Transverse colon (tissue), 4 donors: ENCODE measurements around the gene ERCC5. TPM values are rescaled to one million over a fixed set of nuclear protein-coding genes. Genes with fewer than 3 reads are reported as not detected.

ENCODE experiments used
- DNase-seq: peaks from one replicate; pipeline ENCODE4 v3.0.0-alpha.2; 2019
- H3K27ac ChIP-seq, 4 donors: fragments of 200-600 bp; sonication (generic); 2 replicates each; pipeline ENCODE4 v1.5.1; 2016 to 2018; ENCODE audit warnings: inconsistent platforms in 4 of 4
- H3K27me3 ChIP-seq: fragments of 200-600 bp; sonication (generic); 2 replicates; pipeline ENCODE4 v1.5.1; 2017; ENCODE audit warnings: inconsistent platforms
- H3K36me3 ChIP-seq, 4 donors: fragments of 200-600 bp; sonication (generic); 2 replicates each; pipeline ENCODE4 v1.5.1; 2017 to 2019; ENCODE audit warnings: inconsistent platforms in 4 of 4
- H3K4me1 ChIP-seq, 4 donors: fragments of 200-600 bp; sonication (generic); 2 replicates each; pipeline ENCODE4 v1.5.1; 2017 to 2020; ENCODE audit warnings: inconsistent platforms in 4 of 4
- H3K4me3 ChIP-seq, 4 donors: fragments of 200-600 bp; sonication (generic); 1 replicate in 1 of 4; 2 replicates in 3 of 4; pipeline versions ENCODE4 v1.5.1 to v1.6.1; 2017 to 2019; ENCODE audit warnings: inconsistent platforms in 4 of 4
- H3K9me3 ChIP-seq, 2 donors: fragments of 200-600 bp; sonication (generic); 2 replicates each; pipeline ENCODE4 v1.5.1; 2017 to 2019; ENCODE audit warnings: inconsistent platforms in 2 of 2
- CTCF ChIP-seq, 5 experiments: fragments of 200-600 bp in 3 of 5; fragments of 450-650 bp in 2 of 5; sonication (generic) in 3 of 5; IDR thresholded peaks; 1 replicate in 2 of 5; 2 replicates in 3 of 5; pipeline ENCODE4 v1.5.1; 2016 to 2017; ENCODE audit warnings: antibody characterized with exemption in 5 of 5, inconsistent platforms in 3 of 5, mild to moderate bottlenecking in 2 of 5, moderate library complexity in 1 of 5
- EP300 ChIP-seq: sonication (generic); formaldehyde crosslinking; IDR thresholded peaks from one replicate; pipeline ENCODE4 v1.6.1; 2017; ENCODE audit warnings: antibody characterized with exemption, low read depth
- POLR2A ChIP-seq: fragments of 450-650 bp; IDR thresholded peaks from one replicate; pipeline ENCODE4 v1.6.1; 2016; ENCODE audit warnings: antibody characterized with exemption, mild to moderate bottlenecking, moderate library complexity
- POLR2AphosphoS5 ChIP-seq, 3 donors: sonication (generic); formaldehyde crosslinking; IDR thresholded peaks; one replicate each; pipeline ENCODE4 v1.6.1; 2016; ENCODE audit warnings: antibody characterized with exemption in 3 of 3
- WGBS, 2 donors: methylation state at CpG; one replicate each; pipeline ENCODE4 v1.1.5; 2018; ENCODE audit warnings: low coverage in 1 of 2; 5-methylcytosine and 5-hydroxymethylcytosine counted together
- in situ Hi-C, 4 donors: fragments of 200-750 bp; cut with MboI; loops; one replicate each; pipeline versions ENCODE4 v1.15.0 to v1.15.1; 2017; ENCODE audit warnings: low sequenced_read_pairs in 3 of 4, low pct_ligation_motif_present in 1 of 4, low pct_unique_long_range_greater_than_20kb in 1 of 4
- intact Hi-C: fragments of 100-400 bp; cut with DNase I; formaldehyde crosslinking; loops from one replicate; pipeline ENCODE4 v1.15.1; 2023; ENCODE audit warnings: low total_unique reads
- total RNA-seq, 4 donors: library from RNA; depleted of rRNA; stranded (reverse); fragments of >200 nt; gene quantifications; one replicate each; pipeline ENCODE4 v1.1.0, GENCODE V29; 2016

The ERCC5 gene
- total RNA-seq, 4 donors from 2014 or later = 64.4 to 116 (median 84.9) TPM

GRCh38 chr13:102814025-102814607 is 31.7 kb upstream of the ERCC5 start:
- TF ChIP-seq CTCF (IDR thresholded peaks at IDR 0.05) = no peak
- Histone ChIP-seq H3K27me3 (no peaks in the 10 kb centered on the region), H3K36me3 (peaks cover 0 to 33% (median 2%) of the 10 kb centered on the region in 4 donors), H3K27ac (no peak overlapping the region), H3K4me3 (no peak overlapping the region), H3K9me3 (peaks cover 0 to 9% of the 10 kb centered on the region in 2 donors), H3K4me1 (peaks cover 0 to 3% (median 0%) of the 10 kb centered on the region in 4 donors)
- intact Hi-C loops (no loop called here), in situ Hi-C loops (no loop called here)
- DNase-seq = no peak
- 80 to 89% methylated on average over 5 to 7 of the region's 7 CpGs for WGBS, 2 donors

- no peak overlapping the region for H3K4me3 ChIP-seq
- H3K4me1 ChIP-seq = peaks cover 0 to 3% (median 0%) of the 10 kb centered on the region in 4 donors
- TF ChIP-seq CTCF (IDR thresholded peaks at IDR 0.05) (no peak), POLR2A (no peak), EP300 (no peak), POLR2AphosphoS5 (IDR thresholded peaks at IDR 0.05) (no peak)
These were observed 31.0 kb upstream of the ERCC5 start for GRCh38 chr13:102814793-102815192.

GRCh38 chr13:102815788-102816187 is 30.0 kb upstream of the ERCC5 start:
- Histone ChIP-seq H3K27ac (no peak overlapping the region), H3K36me3 (peaks cover 0 to 28% (median 2%) of the 10 kb centered on the region in 4 donors), H3K4me3 (no peak overlapping the region), H3K27me3 (no peaks in the 10 kb centered on the region), H3K9me3 (peaks cover 0 to 9% of the 10 kb centered on the region in 2 donors), H3K4me1 (peaks cover 0 to 3% (median 0%) of the 10 kb centered on the region in 4 donors)
- no peak for DNase-seq
- 94% methylated on average over 5 of the region's 5 CpGs for WGBS, 2 donors
- in situ Hi-C loops (no loop called here), intact Hi-C loops (no loop called here)
- no peak for TF ChIP-seq EP300
- no peak for TF ChIP-seq CTCF (IDR thresholded peaks at IDR 0.05)
- TF ChIP-seq POLR2AphosphoS5 (IDR thresholded peaks at IDR 0.05) = no peak
- TF ChIP-seq POLR2A = no peak

More at GRCh38 chr13:102814793-102815192, 31.0 kb upstream of the ERCC5 start:
- intact Hi-C loops = no loop called here
- DNase-seq = no peak
- Histone ChIP-seq H3K27ac (no peak overlapping the region), H3K9me3 (peaks cover 0 to 9% of the 10 kb centered on the region in 2 donors), H3K27me3 (no peaks in the 10 kb centered on the region), H3K36me3 (peaks cover 0 to 33% (median 2%) of the 10 kb centered on the region in 4 donors)
- WGBS, 2 donors = 85 to 90% methylated on average over 6 of the region's 6 CpGs
- in situ Hi-C loops = no loop called here

- WGBS, 2 donors = 86 to 93% methylated on average over 4 of the region's 4 CpGs
- Histone ChIP-seq H3K36me3 (peaks cover 0 to 29% (median 2%) of the 10 kb centered on the region in 4 donors), H3K27ac (no peak overlapping the region), H3K4me3 (no peak overlapping the region), H3K27me3 (no peaks in the 10 kb centered on the region), H3K9me3 (peaks cover 0 to 2% of the 10 kb centered on the region in 2 donors), H3K4me1 (peaks cover 0 to 3% (median 0%) of the 10 kb centered on the region in 4 donors)
- DNase-seq = no peak
- intact Hi-C loops = no loop called here
- TF ChIP-seq POLR2A = no peak
- no peak for TF ChIP-seq POLR2AphosphoS5 (IDR thresholded peaks at IDR 0.05)
- no peak for TF ChIP-seq CTCF (IDR thresholded peaks at IDR 0.05)
- TF ChIP-seq EP300 = no peak
- in situ Hi-C loops = no loop called here
These were observed 29.1 kb upstream of the ERCC5 start for GRCh38 chr13:102816708-102817107.
